PC-3 (cell line): ENCODE measurements around the gene GPC5. TPM values are rescaled to one million over a fixed set of nuclear protein-coding genes. Genes with fewer than 3 reads are reported as not detected.

Source experiments
- ATAC-seq: fragments of 200-7000 bp; cut with Tn5 transposase; 2 replicates; pipeline ENCODE4 v1.9.1; 2020; ENCODE audit warnings: mild to moderate bottlenecking, moderate library complexity
- BruUV-seq: library from RNA; stranded (reverse); fragments of 400-500 nt; replicated peaks from 2 replicates; lab custom pipeline; 2021; lab: Mats Ljungman, UMichigan
- CTCF ChIA-PET: fragments of 300-600 bp; sonication (Branson Sonifier 250); formaldehyde crosslinking; loops from one replicate; lab custom pipeline; 2022; ENCODE audit warnings: antibody characterized with exemption; lab: Charles Lee
- POLR2A ChIA-PET: fragments of 300-600 bp; sonication (Branson Sonifier 250); formaldehyde crosslinking; loops from one replicate; lab custom pipeline; 2022; ENCODE audit warnings: antibody characterized with exemption; ENCODE audit not compliant: unreplicated experiment; lab: Charles Lee
- DNase-seq: peaks from one replicate; pipeline ENCODE4 v3.0.0-alpha.2; 2015
- H2AFZ ChIP-seq: fragments of 300-600 bp; sonication (generic); 2 replicates; pipeline ENCODE4 v1.6.0; 2016; ENCODE audit warnings: antibody characterized with exemption, low read length
- H3F3A ChIP-seq: fragments of 300-600 bp; sonication (generic); one replicate; pipeline ENCODE4 v1.6.0; 2017; ENCODE audit warnings: antibody characterized with exemption, low read length, control low read depth, mild to moderate bottlenecking; ENCODE audit not compliant: unreplicated experiment
- H3K27ac ChIP-seq: fragments of 300-600 bp; sonication (generic); 2 replicates; pipeline ENCODE4 v1.5.1; 2016; ENCODE audit warnings: mild to moderate bottlenecking, low read length
- H3K27me3 ChIP-seq: fragments of 300-600 bp; sonication (generic); 2 replicates; pipeline ENCODE4 v1.6.1; 2016; ENCODE audit warnings: low read length, mixed read lengths
- H3K36me3 ChIP-seq: fragments of 300-600 bp; sonication (generic); 2 replicates; pipeline ENCODE4 v1.6.1; 2016; ENCODE audit warnings: low read depth, mixed run types, low read length, mixed read lengths
- H3K4me1 ChIP-seq: fragments of 300-600 bp; sonication (generic); 2 replicates; pipeline ENCODE4 v1.5.1; 2016; ENCODE audit warnings: low read length; ENCODE audit not compliant: insufficient read depth
- H3K4me2 ChIP-seq: fragments of 300-600 bp; sonication (generic); 2 replicates; pipeline ENCODE4 v1.6.0; 2016; ENCODE audit warnings: low read length
- H3K4me3 ChIP-seq: fragments of 300-600 bp; sonication (generic); 2 replicates; pipeline ENCODE4 v1.5.1; 2016; ENCODE audit warnings: mild to moderate bottlenecking, low read length, mixed read lengths
- H3K79me2 ChIP-seq: fragments of 300-600 bp; sonication (generic); 2 replicates; pipeline ENCODE4 v1.6.1; 2017; ENCODE audit warnings: low read length, mixed read lengths
- H3K9ac ChIP-seq: fragments of 300-600 bp; sonication (generic); 2 replicates; pipeline ENCODE4 v1.6.0; 2016; ENCODE audit warnings: mild to moderate bottlenecking, low read length
- H3K9me2 ChIP-seq: fragments of 300-600 bp; sonication (generic); replicated peaks from 2 replicates; pipeline ENCODE4 v1.6.1; 2016; ENCODE audit warnings: mixed run types, low read length, mixed read lengths
- H3K9me3 ChIP-seq: fragments of 300-600 bp; sonication (generic); 2 replicates; pipeline ENCODE4 v1.6.1; 2016; ENCODE audit warnings: low read length, mixed read lengths
- H4K20me1 ChIP-seq: fragments of 300-600 bp; sonication (generic); 2 replicates; pipeline ENCODE4 v1.6.1; 2016; ENCODE audit warnings: low read length, mixed read lengths
- CTCF ChIP-seq: fragments of 300-600 bp; sonication (generic); conservative IDR thresholded peaks from 2 replicates; pipeline ENCODE4 v1.5.1; 2017; ENCODE audit warnings: antibody characterized with exemption, low read depth, mild to moderate bottlenecking, low read length
- EZH2 ChIP-seq: fragments of 300-600 bp; sonication (generic); IDR thresholded peaks from one replicate; pipeline ENCODE4 v1.6.1; 2017; ENCODE audit warnings: antibody characterized with exemption, mild to moderate bottlenecking, low read length; ENCODE audit not compliant: unreplicated experiment
- EZH2phosphoT487 ChIP-seq: fragments of 300-600 bp; sonication (generic); IDR thresholded peaks from 2 replicates; pipeline ENCODE4 v1.6.1; 2018; ENCODE audit warnings: mild to moderate bottlenecking, antibody characterized with exemption, low read length, borderline replicate concordance
- intact Hi-C: fragments of 100-400 bp; cut with micrococcal nuclease; formaldehyde crosslinking; loops from 2 replicates; pipeline ENCODE4 v1.9.0; 2023
- total RNA-seq: library from RNA; depleted of rRNA; stranded (reverse); fragments of >200 nt; gene quantifications from 2 replicates; pipeline ENCODE4 v1.2.3, GENCODE V29; 2014

Gene GPC5
- total RNA-seq, 1 experiment from 2014 or later = not detected

GRCh38 chr13:91523116-91523515, 124.7 kb downstream of the GPC5 start:
- H3K27ac ChIP-seq = no peak overlapping the region
- intact Hi-C loops = no loop called here
- POLR2A ChIA-PET = no interaction called here

GRCh38 chr13:91526543-91527033, 128.2 kb downstream of the GPC5 start:
- intact Hi-C loops = no loop called here
- H3K9me2 ChIP-seq = no peaks in the 10 kb centered on the region
- ATAC-seq (no peak), DNase-seq (no peak)
- H3K4me1 ChIP-seq = no peaks in the 10 kb centered on the region
- H3K9me3 ChIP-seq = no peaks in the 10 kb centered on the region
- no peaks in the 10 kb centered on the region for H3K27me3 ChIP-seq
- H3K4me3 ChIP-seq = no peak overlapping the region
- no peak overlapping the region for H2AFZ ChIP-seq
- H3F3A ChIP-seq = no peaks in the 10 kb centered on the region
- H3K27ac ChIP-seq = no peak overlapping the region
- no peaks in the 10 kb centered on the region for H4K20me1 ChIP-seq
- no peaks in the 10 kb centered on the region for H3K79me2 ChIP-seq
- no peak for TF ChIP-seq EZH2phosphoT487
- no peak for TF ChIP-seq EZH2
- TF ChIP-seq CTCF = no peak
- ChIA-PET CTCF (no interaction called here), POLR2A (no interaction called here)
- BruUV-seq = no TSS peak
- H3K9ac ChIP-seq = no peak overlapping the region
- no peak overlapping the region for H3K4me2 ChIP-seq
- no peaks in the 10 kb centered on the region for H3K36me3 ChIP-seq

More at GRCh38 chr13:91523116-91523515, 124.7 kb downstream of the GPC5 start:
- Histone ChIP-seq H3K79me2 (no peaks in the 10 kb centered on the region), H3K9me2 (no peaks in the 10 kb centered on the region), H4K20me1 (no peaks in the 10 kb centered on the region), H3K36me3 (no peaks in the 10 kb centered on the region), H3K9me3 (no peaks in the 10 kb centered on the region), H3K4me2 (no peak overlapping the region), H3K4me1 (no peaks in the 10 kb centered on the region), H3K4me3 (no peak overlapping the region), H3F3A (no peaks in the 10 kb centered on the region), H3K9ac (no peak overlapping the region), H3K27me3 (no peaks in the 10 kb centered on the region), H2AFZ (no peak overlapping the region)
- BruUV-seq = no TSS peak
- TF ChIP-seq CTCF (no peak), EZH2phosphoT487 (no peak), EZH2 (no peak)
- CTCF ChIA-PET = no interaction called here
- DNase-seq (no peak), ATAC-seq (no peak)

- H3K9me2 ChIP-seq = no peaks in the 10 kb centered on the region
- intact Hi-C loops = no loop called here
- ChIA-PET CTCF (no interaction called here), POLR2A (no interaction called here)
- BruUV-seq = no TSS peak
- no peaks in the 10 kb centered on the region for H3K9me3 ChIP-seq
- no peaks in the 10 kb centered on the region for H3F3A ChIP-seq
- no peaks in the 10 kb centered on the region for H3K79me2 ChIP-seq
- H3K4me1 ChIP-seq = no peaks in the 10 kb centered on the region
- no peak overlapping the region for H3K27ac ChIP-seq
- no peaks in the 10 kb centered on the region for H3K36me3 ChIP-seq
- no peaks in the 10 kb centered on the region for H3K27me3 ChIP-seq
- no peak overlapping the region for H2AFZ ChIP-seq
- ATAC-seq (no peak), DNase-seq (no peak)
- H3K4me3 ChIP-seq = no peak overlapping the region
- TF ChIP-seq EZH2phosphoT487 = no peak
- TF ChIP-seq EZH2 = no peak
- no peak for TF ChIP-seq CTCF
- H4K20me1 ChIP-seq = no peaks in the 10 kb centered on the region
- no peak overlapping the region for H3K4me2 ChIP-seq
- no peak overlapping the region for H3K9ac ChIP-seq
Observed at GRCh38 chr13:91529739-91530482, 131.5 kb downstream of the GPC5 start.
